Loucy (cell line): ENCODE measurements around the gene RMI2.

ENCODE experiments used
- H2AFZ ChIP-seq: fragments of 200-600 bp; sonication (generic); 2 replicates; pipeline ENCODE4 v1.6.0; 2016; ENCODE audit warnings: antibody characterized with exemption, mild to moderate bottlenecking, low read length, moderate library complexity
- H3F3A ChIP-seq: fragments of 200-600 bp; 2 replicates; pipeline ENCODE4 v1.6.0; 2016; ENCODE audit warnings: antibody characterized with exemption, low read depth, mild to moderate bottlenecking
- H3K27me3 ChIP-seq: fragments of 200-600 bp; sonication (generic); 2 replicates; pipeline ENCODE4 v1.6.1; 2014; ENCODE audit warnings: low read length, mild to moderate bottlenecking; ENCODE audit not compliant: insufficient read depth, poor library complexity, severe bottlenecking
- H3K36me3 ChIP-seq: fragments of 200-600 bp; sonication (generic); 2 replicates; pipeline ENCODE4 v1.6.1; 2016; ENCODE audit warnings: low read length; ENCODE audit not compliant: insufficient read depth
- H3K4me1 ChIP-seq: fragments of 200-600 bp; sonication (generic); 2 replicates; pipeline ENCODE4 v1.5.1; 2014; ENCODE audit warnings: low read length, mild to moderate bottlenecking; ENCODE audit not compliant: insufficient read depth, poor library complexity, severe bottlenecking
- H3K4me2 ChIP-seq: fragments of 200-600 bp; sonication (generic); 2 replicates; pipeline ENCODE4 v1.6.0; 2014; ENCODE audit warnings: antibody characterized with exemption, low read length, low read depth, mild to moderate bottlenecking; ENCODE audit not compliant: poor library complexity, severe bottlenecking
- H3K4me3 ChIP-seq: fragments of 200-600 bp; sonication (generic); 2 replicates; pipeline ENCODE4 v1.5.1; 2014; ENCODE audit warnings: low read length, mild to moderate bottlenecking, mixed read lengths; ENCODE audit not compliant: poor library complexity, severe bottlenecking
- H3K79me2 ChIP-seq: fragments of 200-600 bp; sonication (generic); 2 replicates; pipeline ENCODE4 v1.6.1; 2014; ENCODE audit warnings: low read length; ENCODE audit not compliant: insufficient read depth
- H3K9ac ChIP-seq: fragments of 200-600 bp; sonication (generic); 2 replicates; pipeline ENCODE4 v1.6.0; 2014; ENCODE audit warnings: mild to moderate bottlenecking, low read depth, low read length, moderate library complexity; ENCODE audit not compliant: poor library complexity, severe bottlenecking
- H3K9me2 ChIP-seq: fragments of 200-600 bp; sonication (generic); replicated peaks from 2 replicates; pipeline ENCODE4 v1.6.1; 2016; ENCODE audit warnings: low read depth, low read length, mixed read lengths
- H3K9me3 ChIP-seq: fragments of 200-600 bp; sonication (generic); 2 replicates; pipeline ENCODE4 v1.6.1; 2014; ENCODE audit warnings: mild to moderate bottlenecking, antibody characterized with exemption, low read length, low read depth; ENCODE audit not compliant: insufficient read depth
- H4K20me1 ChIP-seq: fragments of 200-600 bp; sonication (generic); 2 replicates; pipeline ENCODE4 v1.6.0; 2014; ENCODE audit warnings: antibody characterized with exemption, low read length, mild to moderate bottlenecking; ENCODE audit not compliant: insufficient read depth, poor library complexity, severe bottlenecking
- CTCF ChIP-seq: fragments of 200-600 bp; sonication (generic); conservative IDR thresholded peaks from 2 replicates; pipeline ENCODE4 v1.5.1; 2014; ENCODE audit warnings: mild to moderate bottlenecking, antibody characterized with exemption, low read length
- EZH2phosphoT487 ChIP-seq: fragments of 200-600 bp; IDR thresholded peaks from 2 replicates; pipeline ENCODE4 v1.6.1; 2018; ENCODE audit warnings: antibody characterized with exemption, mild to moderate bottlenecking, moderate library complexity, borderline replicate concordance

RMI2 gene

GRCh38 chr16:11346700-11347319, 1.6 kb downstream of the RMI2 start:
- Histone ChIP-seq H3K4me1 (peaks cover 23% of the 10 kb centered on the region), H3K79me2 (peaks cover 48% of the 10 kb centered on the region), H3K36me3 (no peaks in the 10 kb centered on the region), H3K9me2 (no peaks in the 10 kb centered on the region), H4K20me1 (no peaks in the 10 kb centered on the region), H3K4me3 (peak overlapping the region; percentile 83), H3F3A (no peaks in the 10 kb centered on the region), H3K27me3 (no peaks in the 10 kb centered on the region), H3K9me3 (no peaks in the 10 kb centered on the region), H2AFZ (no peak overlapping the region), H3K9ac (peak overlapping the region; percentile 82), H3K4me2 (peak overlapping the region; percentile 80)
- no peak for TF ChIP-seq EZH2phosphoT487
- no peak for TF ChIP-seq CTCF

DNA sequence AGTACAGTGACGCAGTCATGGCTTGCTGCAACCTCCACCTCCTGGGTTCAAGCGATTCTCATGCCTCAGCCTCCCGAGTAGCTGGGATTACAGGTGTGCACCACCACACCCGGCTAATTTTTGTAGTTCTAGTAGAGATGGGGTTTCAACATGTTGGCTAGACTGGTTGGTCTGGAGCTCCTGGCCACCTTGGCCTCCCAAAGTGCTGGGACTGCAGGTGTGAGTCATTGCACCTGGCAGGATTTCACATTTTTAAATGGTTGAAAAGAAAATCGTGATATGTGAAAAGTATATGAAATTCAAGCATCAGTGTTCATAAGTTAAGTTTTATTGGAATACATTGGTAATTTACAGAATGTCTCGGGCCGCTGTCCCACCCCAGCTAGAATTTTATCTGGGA, 2.6 kb downstream of the RMI2 start:
- no peak overlapping the region for H2AFZ ChIP-seq
- H3K79me2 ChIP-seq, result peaks cover 48% of the 10 kb centered on the region
- H3K9me3 ChIP-seq, result no peaks in the 10 kb centered on the region
- no peak overlapping the region for H3K9ac ChIP-seq
- H3K4me3 ChIP-seq, result no peak overlapping the region
- H3K27me3 ChIP-seq, result no peaks in the 10 kb centered on the region
- no peaks in the 10 kb centered on the region for H3K9me2 ChIP-seq
- peak overlapping the region; percentile 80 for H3K4me2 ChIP-seq
- TF ChIP-seq CTCF, result no peak
- TF ChIP-seq EZH2phosphoT487, result no peak
- no peaks in the 10 kb centered on the region for H3F3A ChIP-seq
- H3K4me1 ChIP-seq, result peaks cover 23% of the 10 kb centered on the region
- no peaks in the 10 kb centered on the region for H4K20me1 ChIP-seq
- no peaks in the 10 kb centered on the region for H3K36me3 ChIP-seq

- H2AFZ ChIP-seq, result no peak overlapping the region
- H3K36me3 ChIP-seq, result no peaks in the 10 kb centered on the region
- H3K9ac ChIP-seq, result no peak overlapping the region
- H3K4me2 ChIP-seq, result peak overlapping the region; percentile 57
- no peak for TF ChIP-seq CTCF
- TF ChIP-seq EZH2phosphoT487, result no peak
- H3K27me3 ChIP-seq, result no peaks in the 10 kb centered on the region
- H3K4me1 ChIP-seq, result peaks cover 23% of the 10 kb centered on the region
- no peaks in the 10 kb centered on the region for H3F3A ChIP-seq
- peaks cover 56% of the 10 kb centered on the region for H3K79me2 ChIP-seq
- H3K4me3 ChIP-seq, result no peak overlapping the region
- no peaks in the 10 kb centered on the region for H3K9me2 ChIP-seq
- H4K20me1 ChIP-seq, result no peaks in the 10 kb centered on the region
- H3K9me3 ChIP-seq, result no peaks in the 10 kb centered on the region
Observed at GRCh38 chr16:11348737-11349598, 3.7 kb downstream of the RMI2 start.
